C4-2B (cell line): Measurements from ENCODE around the gene ATP13A1.

Experiments
- H3K27ac ChIP-seq: fragments of 450-650 bp; 2 replicates; pipeline ENCODE4 v1.5.1; 2017
- CTCF ChIP-seq: fragments of 450-650 bp; conservative IDR thresholded peaks from 2 replicates; pipeline ENCODE4 v1.5.1; 2017; ENCODE audit warnings: mild to moderate bottlenecking
- ZFX ChIP-seq: fragments of 450-650 bp; IDR thresholded peaks from 2 replicates; pipeline ENCODE4 v1.6.1; 2017

Gene ATP13A1

DNA sequence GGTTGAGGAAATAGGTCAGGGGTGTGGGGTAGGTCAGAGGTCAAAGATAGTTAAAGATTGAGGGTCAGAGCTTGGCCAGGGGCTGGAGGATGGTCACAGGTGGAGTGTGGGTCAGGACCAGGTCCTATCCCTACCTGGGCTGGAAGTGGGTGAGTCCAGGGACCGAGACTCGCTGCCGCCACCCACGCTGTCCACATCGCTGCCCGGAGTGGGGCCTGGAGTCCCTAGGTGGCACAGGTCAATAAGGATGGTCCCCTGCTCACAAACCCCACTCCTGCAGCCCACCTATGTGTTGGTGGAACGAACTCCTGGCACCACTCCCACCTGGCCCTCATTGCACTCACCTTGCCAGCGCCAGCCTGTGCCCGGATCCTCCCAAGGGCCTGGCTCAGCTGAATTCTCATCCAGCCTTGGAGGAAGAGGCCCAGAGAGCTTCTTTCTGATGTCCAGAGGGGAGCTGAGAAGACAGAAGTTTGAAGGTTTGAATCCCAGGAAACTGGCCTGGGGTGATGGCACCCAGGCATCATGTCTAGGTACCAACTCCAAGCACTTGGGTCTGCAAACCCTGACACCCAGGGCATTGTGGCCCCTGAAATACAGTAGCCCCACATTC, 26.8 kb downstream of the ATP13A1 start:
- no peak overlapping the region for H3K27ac ChIP-seq
- TF ChIP-seq ZFX (no peak), CTCF (no peak)

DNA sequence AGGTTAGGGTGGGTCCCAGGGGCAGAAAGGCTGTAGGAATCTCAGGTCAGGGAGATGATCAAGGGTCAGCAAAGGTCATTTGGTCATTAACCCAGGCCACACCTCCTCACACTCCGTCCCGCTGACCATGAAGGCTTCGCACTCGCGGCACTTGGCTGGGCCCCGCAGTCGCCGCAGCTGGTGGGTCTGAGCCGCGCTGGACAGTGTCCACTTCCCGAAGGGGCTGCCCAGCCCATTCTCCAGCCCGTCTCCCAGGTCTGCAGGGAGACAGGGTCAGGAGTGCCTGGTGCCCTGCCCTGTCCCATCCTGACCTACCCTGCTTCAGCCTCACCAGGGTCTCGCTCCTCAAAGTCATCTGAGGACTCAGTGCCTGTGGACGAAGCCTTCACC, 28.2 kb downstream of the ATP13A1 start:
- TF ChIP-seq CTCF: no peak
- no peak for TF ChIP-seq ZFX

GRCh38 chr19:19634516-19635312, 28.8 kb downstream of the ATP13A1 start:
- no peak for TF ChIP-seq CTCF
- TF ChIP-seq ZFX: no peak
- no peak overlapping the region for H3K27ac ChIP-seq

More for the DNA sequence above, 28.2 kb downstream of the ATP13A1 start:
- H3K27ac ChIP-seq: no peak overlapping the region

- TF ChIP-seq CTCF (no peak), ZFX (no peak)
- no peak overlapping the region for H3K27ac ChIP-seq
Observed at GRCh38 chr19:19633711-19634515, 29.6 kb downstream of the ATP13A1 start.

DNA sequence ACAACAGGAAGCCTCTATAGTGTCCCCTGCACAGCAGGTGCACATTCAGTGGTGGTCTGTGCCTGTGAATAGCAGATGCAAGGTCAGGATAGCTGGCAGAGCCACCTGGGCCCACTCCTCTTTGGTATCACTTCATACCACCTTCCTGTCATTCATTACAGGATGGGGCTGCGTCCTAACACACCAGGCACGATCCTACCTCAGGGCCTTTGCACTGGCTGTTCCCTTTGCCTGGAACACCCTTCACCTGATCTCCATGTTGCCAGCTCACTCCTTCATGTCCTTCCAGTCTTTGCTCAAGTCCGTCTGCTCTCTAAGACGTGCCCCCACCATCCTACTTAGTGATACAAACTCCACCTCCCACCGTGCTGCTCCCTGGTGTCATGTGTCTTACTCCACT, 30.8 kb downstream of the ATP13A1 start:
- no peak overlapping the region for H3K27ac ChIP-seq
- TF ChIP-seq ZFX (no peak), CTCF (no peak)

- no peak overlapping the region for H3K27ac ChIP-seq
- TF ChIP-seq CTCF (no peak), ZFX (no peak)
Observed at GRCh38 chr19:19631346-19631745, 32.1 kb downstream of the ATP13A1 start.

- H3K27ac ChIP-seq: no peak overlapping the region
- no peak for TF ChIP-seq ZFX
- no peak for TF ChIP-seq CTCF
Observed at GRCh38 chr19:19630426-19630825, 33.0 kb downstream of the ATP13A1 start.
